Endodermal cell (in vitro differentiated cells): ENCODE results near the gene MPZL1. TPM values are rescaled to one million over a fixed set of nuclear protein-coding genes. Genes with fewer than 3 reads are reported as not detected.

Experiments
- DNase-seq: peaks from one replicate; pipeline ENCODE4 v3.0.0-alpha.2; 2017
- H3K27ac ChIP-seq: 2 replicates; pipeline ENCODE4 v1.5.1; 2013; ENCODE audit warnings: mild to moderate bottlenecking, low read depth, low read length, moderate library complexity
- H3K27me3 ChIP-seq: 2 replicates; pipeline ENCODE4 v1.6.1; 2013; ENCODE audit warnings: mild to moderate bottlenecking, low read length, moderate library complexity; ENCODE audit not compliant: insufficient read depth, control insufficient read depth, poor library complexity, severe bottlenecking
- H3K36me3 ChIP-seq: 2 replicates; pipeline ENCODE4 v1.7.0; 2013; ENCODE audit warnings: mild to moderate bottlenecking, low read length, moderate library complexity; ENCODE audit not compliant: control insufficient read depth, insufficient read depth
- H3K4me1 ChIP-seq: one replicate; pipeline ENCODE4 v1.7.0; 2013; ENCODE audit warnings: low read length; ENCODE audit not compliant: control insufficient read depth, insufficient read depth
- H3K4me3 ChIP-seq: 2 replicates; pipeline ENCODE4 v1.5.1; 2013; ENCODE audit warnings: mild to moderate bottlenecking, low read length, moderate library complexity
- H3K9ac ChIP-seq: 2 replicates; pipeline ENCODE4 v1.6.1; 2013; ENCODE audit warnings: mild to moderate bottlenecking, low read length, moderate library complexity; ENCODE audit not compliant: poor library complexity, severe bottlenecking; ENCODE audit errors: extremely low read depth
- H3K9me3 ChIP-seq: 2 replicates; pipeline ENCODE4 v1.6.1; 2013; ENCODE audit warnings: mild to moderate bottlenecking, low read length, moderate library complexity; ENCODE audit not compliant: control insufficient read depth
- H3K27ac Mint-ChIP-seq: 2 replicates; pipeline ENCODE4 v1.8.0; 2020; ENCODE audit warnings: mixed read lengths
- H3K27me3 Mint-ChIP-seq: 2 replicates; pipeline ENCODE4 v1.8.0; 2021; ENCODE audit warnings: mild to moderate bottlenecking, mixed read lengths; ENCODE audit not compliant: insufficient read depth
- H3K36me3 Mint-ChIP-seq: 2 replicates; pipeline ENCODE4 v1.8.0; 2020; ENCODE audit warnings: low read depth, mixed read lengths
- H3K4me1 Mint-ChIP-seq: 2 replicates; pipeline ENCODE4 v1.8.0; 2020; ENCODE audit warnings: mixed read lengths
- H3K4me3 Mint-ChIP-seq: 2 replicates; pipeline ENCODE4 v1.8.0; 2020; ENCODE audit warnings: mild to moderate bottlenecking, moderate library complexity, mixed read lengths
- H3K9me3 Mint-ChIP-seq: 2 replicates; pipeline ENCODE4 v1.8.0; 2020; ENCODE audit warnings: mild to moderate bottlenecking, mixed read lengths
- CTCF ChIP-seq: fragments of 200-600 bp; sonication (generic); conservative IDR thresholded peaks from 2 replicates; pipeline ENCODE4 v1.5.0; 2021; ENCODE audit warnings: antibody characterized with exemption, mild to moderate bottlenecking
- whole genome bisulfite sequencing, 2 experiments: methylation state at CpG; one replicate each; pipeline versions ENCODE4 v1.1.5 to v1.1.7; 2013; ENCODE audit warnings: missing lambda C conversion rate in 2 of 2, mixed read lengths in 1 of 2; ENCODE audit not compliant: insufficient coverage in 1 of 2, insufficient read length in 1 of 2; 5-methylcytosine and 5-hydroxymethylcytosine counted together
- total RNA-seq, 2 donors: library from RNA; stranded (reverse); fragmentation: NEBNext Ultra II Directional in 1 of 2; extraction: Animal tissue kit (Norgen Biotek cat#: 25700) in 1 of 2; gene quantifications; 2 replicates in 1 of 2; 3 replicates in 1 of 2; pipeline ENCODE4 v1.2.1, GENCODE V29; 2021

Gene MPZL1
- total RNA-seq, 2 donors from 2014 or later: 111 to 114 TPM

DNA sequence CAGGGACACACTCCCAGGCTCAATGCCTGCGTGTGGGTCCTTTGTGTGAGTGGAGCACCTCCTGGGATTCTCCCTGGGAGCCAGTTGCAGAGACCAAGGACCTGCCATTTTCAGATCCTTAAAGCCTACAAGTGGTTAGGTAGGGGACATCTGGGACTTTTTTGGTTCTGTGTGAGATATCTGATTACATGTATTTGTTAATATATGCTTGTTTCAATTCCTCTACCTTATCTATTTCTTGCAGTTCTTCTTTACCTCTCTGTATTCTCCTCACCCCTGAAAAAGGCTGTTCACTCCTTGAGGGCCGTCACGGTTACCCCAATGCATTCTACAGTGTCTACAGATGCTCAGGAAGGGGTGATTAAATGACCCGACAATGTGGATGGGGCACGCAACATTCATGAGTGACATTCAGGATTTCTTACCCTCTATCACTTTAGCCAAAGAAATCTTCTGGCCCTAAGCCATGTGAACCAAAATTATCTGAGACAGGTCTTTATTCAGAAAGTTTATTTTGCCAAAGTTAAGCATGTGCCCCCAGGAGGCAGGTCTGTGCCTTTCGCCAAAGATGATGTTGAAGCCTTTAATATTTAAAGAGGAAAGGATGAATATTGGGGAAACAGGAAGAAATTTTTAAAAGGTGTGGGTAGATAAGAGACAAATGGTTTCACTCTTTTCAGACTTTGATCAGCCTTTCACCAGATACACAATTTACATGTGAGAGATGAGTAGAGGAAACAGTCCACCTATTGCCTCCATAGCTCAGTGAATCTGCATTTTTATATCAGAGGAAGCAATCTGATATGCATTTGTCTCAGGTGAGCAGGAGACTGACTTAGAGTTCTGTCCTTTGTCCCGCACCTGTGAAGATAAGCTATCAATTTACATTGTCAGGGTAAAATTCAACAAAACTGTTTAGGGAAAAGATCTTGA, 44.6 kb upstream of the MPZL1 start:
- H3K9me3 ChIP-seq: no peaks in the 10 kb centered on the region
- no peak overlapping the region for H3K27ac ChIP-seq
- H3K4me1 ChIP-seq: peaks cover 9% of the 10 kb centered on the region
- H3K27me3 Mint-ChIP-seq: no peaks in the 10 kb centered on the region
- no peak overlapping the region for H3K9ac ChIP-seq
- no peaks in the 10 kb centered on the region for H3K9me3 Mint-ChIP-seq
- H3K27ac Mint-ChIP-seq: no peak overlapping the region
- no peaks in the 10 kb centered on the region for H3K36me3 Mint-ChIP-seq
- WGBS, 2 experiments: 83 to 87% methylated on average over 5 to 7 of the region's 7 CpGs
- H3K4me3 ChIP-seq: no peak overlapping the region
- peaks cover 3% of the 10 kb centered on the region for H3K27me3 ChIP-seq
- H3K4me3 Mint-ChIP-seq: no peak overlapping the region
- H3K36me3 ChIP-seq: no peaks in the 10 kb centered on the region
- TF ChIP-seq CTCF: no peak
- no peak for DNase-seq
- peaks cover 7% of the 10 kb centered on the region for H3K4me1 Mint-ChIP-seq

- peaks cover 9% of the 10 kb centered on the region for H3K4me1 ChIP-seq
- H3K4me3 ChIP-seq: no peak overlapping the region
- no peak for TF ChIP-seq CTCF
- H3K27ac ChIP-seq: no peak overlapping the region
- H3K36me3 ChIP-seq: no peaks in the 10 kb centered on the region
- H3K27me3 Mint-ChIP-seq: no peaks in the 10 kb centered on the region
- peaks cover 9% of the 10 kb centered on the region for H3K4me1 Mint-ChIP-seq
- H3K36me3 Mint-ChIP-seq: no peaks in the 10 kb centered on the region
- no peak overlapping the region for H3K9ac ChIP-seq
- no peak overlapping the region for H3K4me3 Mint-ChIP-seq
- H3K9me3 Mint-ChIP-seq: no peaks in the 10 kb centered on the region
- H3K27me3 ChIP-seq: peaks cover 3% of the 10 kb centered on the region
- H3K9me3 ChIP-seq: no peaks in the 10 kb centered on the region
- WGBS, 2 experiments: 95 to 98% methylated on average over 7 to 10 of the region's 10 CpGs
- no peak overlapping the region for H3K27ac Mint-ChIP-seq
- DNase-seq: no peak
These were observed 43.4 kb upstream of the MPZL1 start for GRCh38 chr1:167678422-167678821.

- Histone ChIP-seq H3K4me3 (no peak overlapping the region), H3K9ac (no peak overlapping the region), H3K9me3 (no peaks in the 10 kb centered on the region), H3K4me1 (peaks cover 9% of the 10 kb centered on the region), H3K27me3 (peaks cover under 1% of the 10 kb centered on the region), H3K36me3 (no peaks in the 10 kb centered on the region), H3K27ac (no peak overlapping the region)
- no peak for TF ChIP-seq CTCF
- Mint-ChIP-seq H3K4me1 (peaks cover 13% of the 10 kb centered on the region), H3K9me3 (no peaks in the 10 kb centered on the region), H3K27me3 (no peaks in the 10 kb centered on the region), H3K36me3 (no peaks in the 10 kb centered on the region), H3K27ac (no peak overlapping the region), H3K4me3 (no peak overlapping the region)
- no peak for DNase-seq
- 96 to 98% methylated on average over 3 of the region's 3 CpGs for WGBS, 2 experiments
These were observed 42.9 kb upstream of the MPZL1 start for GRCh38 chr1:167678838-167679237.
